Measurements from ENCODE around the gene SLIT3.

- TF ChIP-seq CTCF (IDR thresholded peaks at IDR 0.05) (no peak), RAD21 (IDR thresholded peaks at IDR 0.05; ENCODE audit: low read length) (no peak), TEAD4 (IDR thresholded peaks at IDR 0.05; ENCODE audit: borderline replicate concordance, insufficient read depth) (no peak), YY1 (IDR thresholded peaks at IDR 0.05; ENCODE audit: low read depth) (no peak), GABPA (IDR thresholded peaks at IDR 0.05; ENCODE audit: low read depth) (no peak), SMC3 (IDR thresholded peaks at IDR 0.05; ENCODE audit: low read depth, low read length) (no peak)
Observed at GRCh38 chr5:168683927-168684295, 617.0 kb downstream of the SLIT3 start.

Measured in SK-N-SH (cell line).